GM06990 (cell line): ENCODE results near the gene MYO5A.

Source experiments
- DNase-seq: peaks from one replicate; pipeline ENCODE4 v3.0.0-alpha.2; 2011; ENCODE audit not compliant: insufficient read length; ENCODE audit errors: extremely low read depth
- H3K27me3 ChIP-seq: replicated peaks from 2 replicates; pipeline ENCODE4 v1.6.0; 2011; ENCODE audit warnings: low read length; ENCODE audit not compliant: control insufficient read depth, insufficient read depth
- H3K36me3 ChIP-seq: 2 replicates; pipeline ENCODE4 v1.5.1; 2011; ENCODE audit warnings: low read length; ENCODE audit not compliant: control insufficient read depth, insufficient read depth
- H3K4me3 ChIP-seq: replicated peaks from 2 replicates; pipeline ENCODE4 v1.5.1; 2011; ENCODE audit warnings: low read depth, mild to moderate bottlenecking, control low read depth, low read length
- TF ChIP-seq, protein P1 (sequence below): IDR thresholded peaks from 2 replicates; pipeline ENCODE4 v1.5.1; 2011; ENCODE audit warnings: low read length, control low read depth, mild to moderate bottlenecking, inconsistent platforms; ENCODE audit not compliant: insufficient read depth, poor library complexity, severe bottlenecking

The MYO5A gene

DNA sequence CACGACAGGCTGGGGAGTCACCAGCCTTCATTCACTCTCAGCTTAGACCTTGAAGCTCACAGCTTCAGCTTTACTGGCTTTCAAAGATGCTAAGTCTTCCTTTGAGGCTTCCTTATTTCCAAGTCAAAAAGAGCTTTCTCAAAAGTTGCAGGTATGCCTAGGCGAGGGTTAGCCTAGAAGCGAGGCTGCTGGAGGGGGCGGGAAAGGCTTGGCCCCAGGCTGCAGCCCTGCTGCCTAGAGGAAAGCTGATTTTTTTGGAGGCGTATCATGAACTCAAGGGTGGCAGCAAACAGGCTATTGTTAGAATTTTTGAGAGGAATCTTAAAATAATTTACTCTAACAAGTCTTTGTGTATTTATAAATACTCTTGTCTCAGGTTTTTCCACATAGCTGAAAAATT lies 270.2 kb downstream of the MYO5A start:
- H3K36me3 ChIP-seq = no peaks in the 10 kb centered on the region
- no peak for DNase-seq
- H3K27me3 ChIP-seq = no peaks in the 10 kb centered on the region
- H3K4me3 ChIP-seq = no peak overlapping the region
- TF ChIP-seq, protein P1, sequence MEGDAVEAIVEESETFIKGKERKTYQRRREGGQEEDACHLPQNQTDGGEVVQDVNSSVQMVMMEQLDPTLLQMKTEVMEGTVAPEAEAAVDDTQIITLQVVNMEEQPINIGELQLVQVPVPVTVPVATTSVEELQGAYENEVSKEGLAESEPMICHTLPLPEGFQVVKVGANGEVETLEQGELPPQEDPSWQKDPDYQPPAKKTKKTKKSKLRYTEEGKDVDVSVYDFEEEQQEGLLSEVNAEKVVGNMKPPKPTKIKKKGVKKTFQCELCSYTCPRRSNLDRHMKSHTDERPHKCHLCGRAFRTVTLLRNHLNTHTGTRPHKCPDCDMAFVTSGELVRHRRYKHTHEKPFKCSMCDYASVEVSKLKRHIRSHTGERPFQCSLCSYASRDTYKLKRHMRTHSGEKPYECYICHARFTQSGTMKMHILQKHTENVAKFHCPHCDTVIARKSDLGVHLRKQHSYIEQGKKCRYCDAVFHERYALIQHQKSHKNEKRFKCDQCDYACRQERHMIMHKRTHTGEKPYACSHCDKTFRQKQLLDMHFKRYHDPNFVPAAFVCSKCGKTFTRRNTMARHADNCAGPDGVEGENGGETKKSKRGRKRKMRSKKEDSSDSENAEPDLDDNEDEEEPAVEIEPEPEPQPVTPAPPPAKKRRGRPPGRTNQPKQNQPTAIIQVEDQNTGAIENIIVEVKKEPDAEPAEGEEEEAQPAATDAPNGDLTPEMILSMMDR = no peak

DNA sequence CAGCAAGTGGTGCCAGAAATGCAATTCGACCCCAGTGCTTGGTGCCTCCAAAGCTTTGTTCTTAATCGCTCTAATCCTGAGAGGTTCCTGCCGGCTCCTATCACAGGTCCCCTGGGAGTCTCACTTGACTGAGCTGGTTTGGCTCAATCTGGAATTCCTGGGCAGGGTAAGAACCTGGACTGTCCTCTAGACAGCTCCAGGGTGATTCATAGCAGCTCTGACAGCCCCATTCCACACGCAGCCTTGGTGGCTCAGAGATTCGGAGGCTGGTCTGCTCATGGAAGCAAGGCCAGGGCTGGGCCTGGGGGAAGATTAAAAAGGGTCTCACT lies 271.0 kb downstream of the MYO5A start:
- Histone ChIP-seq H3K27me3 (no peaks in the 10 kb centered on the region), H3K36me3 (no peaks in the 10 kb centered on the region), H3K4me3 (no peak overlapping the region)
- no peak for DNase-seq
- TF ChIP-seq, protein P1 = no peak
